Measurements from ENCODE around the gene SHLD1.
"Not testable (repeated sequence)": the region's sequence is repeated elsewhere in the genome, so short reads cannot be mapped to it uniquely, and the experiment has no call there.

GRCh38 chr20:5740643-5741042, 9.6 kb upstream of the SHLD1 start:
- not testable (repeated sequence) for TF ChIP-seq CTCF (IDR thresholded peaks at IDR 0.05; ENCODE audit: low read length); EZH2 (optimal IDR thresholded peaks at IDR 0.05; ENCODE audit: low read depth, low read length)

Data from MM.1S (cell line).